Lung (tissue), 16 donors: Measurements from ENCODE around the gene FKBP4. TPM values are rescaled to one million over a fixed set of nuclear protein-coding genes. Genes with fewer than 3 reads are reported as not detected.

Experiments
- ATAC-seq: fragments of 200-7000 bp; cut with Tn5 transposase; one replicate; pipeline ENCODE4 v1.9.1; 2020; ENCODE audit warnings: moderate number of reproducible peaks; ENCODE audit not compliant: insufficient read depth, low FRiP score
- DNase-seq, 3 donors: peaks; one replicate each; pipeline ENCODE4 v3.0.0-alpha.2; 2013 to 2017
- H3K27ac ChIP-seq, 2 donors: one replicate each; pipeline ENCODE4 v1.5.1; 2013; ENCODE audit warnings: mild to moderate bottlenecking in 2 of 2, moderate library complexity in 2 of 2, control low read depth in 1 of 2, inconsistent platforms in 1 of 2, low read depth in 1 of 2, low read length in 1 of 2
- H3K27me3 ChIP-seq, 3 donors: one replicate each; pipeline ENCODE4 v1.5.1; 2013; ENCODE audit warnings: low read length in 2 of 3; ENCODE audit not compliant: control insufficient read depth in 3 of 3, insufficient read depth in 3 of 3
- H3K36me3 ChIP-seq, 4 donors: one replicate each; pipeline ENCODE4 v1.5.1; 2013; ENCODE audit warnings: low read length in 4 of 4, mild to moderate bottlenecking in 1 of 4, moderate library complexity in 1 of 4; ENCODE audit not compliant: control insufficient read depth in 4 of 4, insufficient read depth in 4 of 4
- H3K4me1 ChIP-seq, 5 donors: one replicate each; pipeline ENCODE4 v1.5.1; 2013; ENCODE audit warnings: low read length in 5 of 5, mild to moderate bottlenecking in 2 of 5, moderate library complexity in 1 of 5; ENCODE audit not compliant: control insufficient read depth in 5 of 5, insufficient read depth in 5 of 5
- H3K4me3 ChIP-seq: one replicate; pipeline ENCODE4 v1.5.1; 2013; ENCODE audit warnings: mild to moderate bottlenecking, control low read depth, moderate library complexity
- H3K9ac ChIP-seq, 2 donors: one replicate each; pipeline ENCODE4 v1.5.1; 2013; ENCODE audit warnings: low read length in 2 of 2, control low read depth in 1 of 2; ENCODE audit not compliant: insufficient read depth in 1 of 2
- H3K9me3 ChIP-seq, 4 donors: one replicate each; pipeline ENCODE4 v1.5.1; 2013; ENCODE audit warnings: low read length in 3 of 4, mild to moderate bottlenecking in 1 of 4, moderate library complexity in 1 of 4; ENCODE audit not compliant: control insufficient read depth in 4 of 4, insufficient read depth in 3 of 4
- CTCF ChIP-seq: IDR thresholded peaks from 2 replicates; pipeline ENCODE4 v1.5.1; 2012; ENCODE audit warnings: mild to moderate bottlenecking; ENCODE audit errors: control extremely low read depth, extremely low read depth
- WGBS, 2 donors: extraction: QIAGEN DNeasy Blood & Tissue Kit; methylation state at CpG; one replicate each; pipeline ENCODE4 v1.1.7; 2013; 5-methylcytosine and 5-hydroxymethylcytosine counted together
- long read RNA-seq, 5 donors: transcript quantifications; one replicate each; lab custom pipeline, GENCODE V29; 2026
- polyA plus RNA-seq, 2 donors: library from polyadenylated mRNA; stranded (reverse); fragments of 200-250 nt; gene quantifications; one replicate each; pipeline ENCODE4 v1.2.1, GENCODE V29; 2013
- total RNA-seq, 2 donors: library from RNA; depleted of rRNA in 1 of 2; stranded (reverse); fragments of >200 nt in 1 of 2; gene quantifications; one replicate each; pipeline ENCODE4 v1.2.1, GENCODE V29; 2014 to 2021
- donor health status: control.
- donor health status: control.
- donor health status: Bipolar disorder and iron deficiency.
- donor health status: healthy.
- donor health status: DM: yes; HTN: yes; CAD: no.

Gene FKBP4
- total RNA-seq = 10 to 100 TPM; 52.3 to 69.8 TPM
- 10 to 100 TPM; 26.7 to 34.9 TPM for polyA plus RNA-seq
- long read RNA-seq, donor 1, transcript FKBP4-201 (10 exons, 3,732 nt) = major isoform, 28 of 28 reads
- long read RNA-seq, donor 1, partial matches to known transcripts = 0 of 28 reads
- long read RNA-seq, donor 1, other reads (novel, unspliced or antisense) = 0 of 28 reads
- long read RNA-seq, donor 2, partial matches to known transcripts = 24 of 27 reads
- long read RNA-seq, donor 2, other reads (novel, unspliced or antisense) = 0 of 27 reads
- long read RNA-seq, donor 3, transcript FKBP4-201 (10 exons, 3,732 nt) = major isoform, 7 of 25 reads
- long read RNA-seq, donor 3, partial matches to known transcripts = 18 of 25 reads
- long read RNA-seq, donor 3, other reads (novel, unspliced or antisense) = 0 of 25 reads
- long read RNA-seq, donor 4, partial matches to known transcripts = 0 of 3 reads
- long read RNA-seq, donor 4, other reads (novel, unspliced or antisense) = 0 of 3 reads
- long read RNA-seq, donor 5, transcript FKBP4-201 (10 exons, 3,732 nt) = major isoform, 8 of 36 reads
- long read RNA-seq, donor 5, partial matches to known transcripts = 27 of 36 reads
- long read RNA-seq, donor 5, other reads (novel, unspliced or antisense) = 0 of 36 reads

- Histone ChIP-seq H3K27me3 (peaks cover 0 to 3% (median 0%) of the 10 kb centered on the region in 3 donors), H3K4me3 (peak within 1 kb of the TSS; percentile 89), H3K27ac (peak within 1 kb of the TSS; percentile 63 to 88), H3K36me3 (peaks cover 6 to 23% (median 20%) of the 10 kb centered on the region in 4 donors), H3K4me1 (peaks cover 0 to 17% (median 7%) of the 10 kb centered on the region in 5 donors), H3K9ac (no peak within 1 kb of the TSS), H3K9me3 (no peaks in the 10 kb centered on the region)
- DNase-seq (peak; percentile 88 to 95 (median 93)), ATAC-seq (peak; percentile 90)
- 0% methylated on average over 48 to 63 of the region's 63 CpGs for WGBS, 2 donors
- TF ChIP-seq CTCF = no peak
Observed at GRCh38 chr12:2794736-2795289, at the start of gene FKBP4. Gene FKBP4 (plus strand): TSS chr12:2794970. CDS start chr12:2795140, 170 bp downstream.

GRCh38 chr12:2745655-2746054, 49.1 kb upstream of the FKBP4 start:
- Histone ChIP-seq H3K27ac (no peak overlapping the region), H3K9ac (no peak overlapping the region), H3K4me1 (no peaks in the 10 kb centered on the region), H3K36me3 (no peaks in the 10 kb centered on the region), H3K9me3 (peaks cover 0 to 4% (median 0%) of the 10 kb centered on the region in 4 donors), H3K4me3 (no peak overlapping the region), H3K27me3 (no peaks in the 10 kb centered on the region)
- DNase-seq (no peak), ATAC-seq (no peak)
- TF ChIP-seq CTCF = no peak
- WGBS, 2 donors = 54 to 70% methylated on average over 2 of the region's 2 CpGs

GRCh38 chr12:2749580-2749979, 45.2 kb upstream of the FKBP4 start:
- no peak for TF ChIP-seq CTCF
- no peak overlapping the region for H3K4me3 ChIP-seq
- H3K27me3 ChIP-seq = peaks cover 0 to 6% (median 3%) of the 10 kb centered on the region in 3 donors
- H3K9ac ChIP-seq = no peak overlapping the region
- DNase-seq (no peak), ATAC-seq (no peak)
- peaks cover 0 to 4% (median 0%) of the 10 kb centered on the region in 5 donors for H3K4me1 ChIP-seq
- H3K36me3 ChIP-seq = no peaks in the 10 kb centered on the region
- H3K27ac ChIP-seq = no peak overlapping the region
- 61 to 63% methylated on average over 11 of the region's 11 CpGs for WGBS, 2 donors
- peaks cover 0 to 4% (median 0%) of the 10 kb centered on the region in 4 donors for H3K9me3 ChIP-seq
